ENCODE data around the gene OCLN.
A peak's percentile ranks its signal among the peaks of the same experiment; 100 is the strongest.
"Not testable (repeated sequence)": the region's sequence is repeated elsewhere in the genome, so short reads cannot be mapped to it uniquely, and the experiment has no call there.

OCLN gene, protein sequence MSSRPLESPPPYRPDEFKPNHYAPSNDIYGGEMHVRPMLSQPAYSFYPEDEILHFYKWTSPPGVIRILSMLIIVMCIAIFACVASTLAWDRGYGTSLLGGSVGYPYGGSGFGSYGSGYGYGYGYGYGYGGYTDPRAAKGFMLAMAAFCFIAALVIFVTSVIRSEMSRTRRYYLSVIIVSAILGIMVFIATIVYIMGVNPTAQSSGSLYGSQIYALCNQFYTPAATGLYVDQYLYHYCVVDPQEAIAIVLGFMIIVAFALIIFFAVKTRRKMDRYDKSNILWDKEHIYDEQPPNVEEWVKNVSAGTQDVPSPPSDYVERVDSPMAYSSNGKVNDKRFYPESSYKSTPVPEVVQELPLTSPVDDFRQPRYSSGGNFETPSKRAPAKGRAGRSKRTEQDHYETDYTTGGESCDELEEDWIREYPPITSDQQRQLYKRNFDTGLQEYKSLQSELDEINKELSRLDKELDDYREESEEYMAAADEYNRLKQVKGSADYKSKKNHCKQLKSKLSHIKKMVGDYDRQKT

DNA sequence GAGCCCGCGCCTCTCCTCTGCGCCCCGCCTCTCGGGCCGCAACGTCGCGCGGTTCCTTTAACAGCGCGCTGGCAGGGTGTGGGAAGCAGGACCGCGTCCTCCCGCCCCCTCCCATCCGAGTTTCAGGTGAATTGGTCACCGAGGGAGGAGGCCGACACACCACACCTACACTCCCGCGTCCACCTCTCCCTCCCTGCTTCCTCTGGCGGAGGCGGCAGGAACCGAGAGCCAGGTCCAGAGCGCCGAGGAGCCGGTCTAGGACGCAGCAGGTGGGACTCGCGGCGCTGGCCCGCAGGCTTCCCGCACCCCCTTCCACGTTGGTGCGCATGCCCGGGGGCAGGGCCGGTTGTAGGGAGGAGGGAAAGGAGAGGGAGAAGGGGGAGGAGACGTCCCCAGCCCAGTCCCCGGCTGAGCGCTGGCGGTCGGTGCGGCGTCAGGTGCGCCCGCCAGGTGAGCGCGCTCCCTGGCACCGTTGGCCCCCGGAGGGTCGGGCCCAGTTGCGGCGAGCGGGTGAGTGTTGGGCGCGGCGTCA lies at the start of gene OCLN:
OCLN (plus strand) TSS at position 400 of the 532 bp plus-strand sequence. CDS start 11,455 bp downstream, outside the sequence.
- no peaks in the 10 kb centered on the region for H3K9me3 ChIP-seq (ENCODE audit: control insufficient read depth, insufficient read depth, low read length)
- peak within 1 kb of the TSS; percentile 92 for H3K9ac ChIP-seq (ENCODE audit: low read depth, low read length)
- H3K27me3 ChIP-seq (ENCODE audit: control insufficient read depth, insufficient read depth, low read length): peaks cover 2% of the 10 kb centered on the region
- H3K4me1 ChIP-seq (ENCODE audit: control insufficient read depth, insufficient read depth, low read length): peaks cover 19% of the 10 kb centered on the region
- peak within 1 kb of the TSS; percentile 70 for H3K4me3 ChIP-seq (ENCODE audit: low read depth, low read length)
- no peaks in the 10 kb centered on the region for H3K36me3 ChIP-seq (ENCODE audit: control insufficient read depth, insufficient read depth, low read length)

DNA sequence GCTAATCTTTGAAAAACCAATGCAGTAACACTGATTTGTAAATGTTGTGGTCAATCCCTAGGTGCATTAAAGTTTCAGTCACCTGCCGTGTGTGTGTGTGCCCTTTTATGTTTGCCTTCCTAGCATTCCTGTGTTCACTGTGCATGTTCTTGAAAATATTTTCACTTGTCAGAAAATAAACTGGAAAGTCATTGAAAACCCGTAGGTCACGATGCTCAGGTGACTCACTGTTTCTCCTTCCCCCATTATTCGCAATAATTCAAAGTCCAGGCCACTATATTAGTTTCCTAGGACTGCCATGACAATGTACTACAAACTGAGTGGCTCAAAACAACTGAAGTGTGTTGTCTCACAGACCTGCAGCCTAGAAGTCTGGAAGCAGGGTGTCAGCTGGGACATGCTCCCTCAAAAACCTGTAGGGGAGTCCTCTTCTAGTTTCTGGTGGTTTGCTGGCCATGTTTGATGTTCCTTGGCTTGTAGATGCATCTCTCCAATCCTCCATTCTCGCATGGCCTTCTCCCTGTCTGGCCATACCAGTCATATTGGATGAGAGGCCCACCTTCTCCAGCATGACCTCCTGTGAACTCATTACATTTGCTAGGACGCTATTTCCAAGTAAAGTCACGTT lies 48.3 kb upstream of the OCLN start:
- Histone ChIP-seq H3K4me1 (ENCODE audit: control insufficient read depth, insufficient read depth, low read length) (no peaks in the 10 kb centered on the region), H3K36me3 (ENCODE audit: control insufficient read depth, insufficient read depth, low read length) (no peaks in the 10 kb centered on the region), H3K9ac (ENCODE audit: low read depth, low read length) (no peak overlapping the region), H3K4me3 (ENCODE audit: low read depth, low read length) (no peak overlapping the region), H3K27me3 (ENCODE audit: control insufficient read depth, insufficient read depth, low read length) (no peaks in the 10 kb centered on the region), H3K9me3 (ENCODE audit: control insufficient read depth, insufficient read depth, low read length) (no peaks in the 10 kb centered on the region)

GRCh38 chr5:69449511-69449910 lies 43.1 kb upstream of the OCLN start:
- H3K9me3 ChIP-seq (ENCODE audit: control insufficient read depth, insufficient read depth, low read length): no peaks in the 10 kb centered on the region
- no peak overlapping the region for H3K4me3 ChIP-seq (ENCODE audit: low read depth, low read length)
- H3K9ac ChIP-seq (ENCODE audit: low read depth, low read length): no peak overlapping the region
- peaks cover 3% of the 10 kb centered on the region for H3K4me1 ChIP-seq (ENCODE audit: control insufficient read depth, insufficient read depth, low read length)
- H3K27me3 ChIP-seq (ENCODE audit: control insufficient read depth, insufficient read depth, low read length): no peaks in the 10 kb centered on the region
- no peaks in the 10 kb centered on the region for H3K36me3 ChIP-seq (ENCODE audit: control insufficient read depth, insufficient read depth, low read length)

- H3K9me3 ChIP-seq (ENCODE audit: control insufficient read depth, insufficient read depth, low read length): no peaks in the 10 kb centered on the region
- no peaks in the 10 kb centered on the region for H3K27me3 ChIP-seq (ENCODE audit: control insufficient read depth, insufficient read depth, low read length)
- peaks cover 6% of the 10 kb centered on the region for H3K4me1 ChIP-seq (ENCODE audit: control insufficient read depth, insufficient read depth, low read length)
- H3K36me3 ChIP-seq (ENCODE audit: control insufficient read depth, insufficient read depth, low read length): no peaks in the 10 kb centered on the region
- H3K9ac ChIP-seq (ENCODE audit: low read depth, low read length): no peak overlapping the region
- no peak overlapping the region for H3K4me3 ChIP-seq (ENCODE audit: low read depth, low read length)
Observed at GRCh38 chr5:69450116-69450515, 42.5 kb upstream of the OCLN start.

DNA sequence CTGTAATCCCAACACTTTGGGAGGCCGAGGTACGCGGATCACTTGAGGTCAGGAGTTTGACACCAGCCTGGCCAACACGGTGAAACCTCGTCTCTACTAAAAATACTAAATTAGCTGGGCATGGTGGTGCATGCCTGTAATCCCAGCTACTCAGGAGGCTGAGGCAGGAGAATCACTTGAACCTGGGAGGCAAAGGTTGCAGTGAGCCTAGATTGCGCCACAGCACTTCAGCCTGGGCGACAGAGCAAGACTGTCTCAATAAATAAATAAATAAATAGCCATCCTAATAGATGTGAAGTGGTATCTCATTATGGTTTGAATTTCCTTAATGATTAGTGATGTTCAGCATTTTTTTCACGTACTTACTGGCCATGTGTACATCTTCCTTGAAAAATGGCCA lies 42.1 kb upstream of the OCLN start:
- H3K36me3 ChIP-seq (ENCODE audit: control insufficient read depth, insufficient read depth, low read length); H3K27me3 ChIP-seq (ENCODE audit: control insufficient read depth, insufficient read depth, low read length); H3K9me3 ChIP-seq (ENCODE audit: control insufficient read depth, insufficient read depth, low read length); H3K4me3 ChIP-seq (ENCODE audit: low read depth, low read length); H3K4me1 ChIP-seq (ENCODE audit: control insufficient read depth, insufficient read depth, low read length); H3K9ac ChIP-seq (ENCODE audit: low read depth, low read length): not testable (repeated sequence)

- no peaks in the 10 kb centered on the region for H3K27me3 ChIP-seq (ENCODE audit: control insufficient read depth, insufficient read depth, low read length)
- no peaks in the 10 kb centered on the region for H3K36me3 ChIP-seq (ENCODE audit: control insufficient read depth, insufficient read depth, low read length)
- peaks cover 6% of the 10 kb centered on the region for H3K4me1 ChIP-seq (ENCODE audit: control insufficient read depth, insufficient read depth, low read length)
- no peak overlapping the region for H3K9ac ChIP-seq (ENCODE audit: low read depth, low read length)
- H3K4me3 ChIP-seq (ENCODE audit: low read depth, low read length): no peak overlapping the region
- no peaks in the 10 kb centered on the region for H3K9me3 ChIP-seq (ENCODE audit: control insufficient read depth, insufficient read depth, low read length)
Observed at GRCh38 chr5:69451941-69452647, 40.5 kb upstream of the OCLN start.

DNA sequence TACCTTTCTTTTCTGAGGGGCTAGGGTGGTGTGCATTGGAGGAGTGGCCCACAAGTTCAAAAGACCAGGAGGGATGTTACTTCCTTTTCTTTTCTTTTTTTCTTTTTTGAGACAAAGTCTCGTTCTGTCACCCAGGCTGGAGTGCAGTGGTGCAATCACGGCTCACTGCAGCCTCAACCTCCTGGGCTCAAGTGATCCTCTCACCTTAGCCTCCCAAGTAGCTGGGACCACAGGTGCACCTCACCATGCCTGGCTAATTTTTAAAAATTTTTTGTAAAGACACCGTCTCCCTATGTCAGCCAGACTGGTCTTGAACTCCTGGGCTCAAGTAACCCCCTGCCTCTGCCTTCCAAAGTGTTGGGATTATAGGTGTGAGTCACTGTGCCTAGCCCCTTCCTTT lies 39.1 kb upstream of the OCLN start:
- H3K4me3 ChIP-seq (ENCODE audit: low read depth, low read length); H3K9ac ChIP-seq (ENCODE audit: low read depth, low read length); H3K4me1 ChIP-seq (ENCODE audit: control insufficient read depth, insufficient read depth, low read length); H3K9me3 ChIP-seq (ENCODE audit: control insufficient read depth, insufficient read depth, low read length); H3K36me3 ChIP-seq (ENCODE audit: control insufficient read depth, insufficient read depth, low read length); H3K27me3 ChIP-seq (ENCODE audit: control insufficient read depth, insufficient read depth, low read length): not testable (repeated sequence)

DNA sequence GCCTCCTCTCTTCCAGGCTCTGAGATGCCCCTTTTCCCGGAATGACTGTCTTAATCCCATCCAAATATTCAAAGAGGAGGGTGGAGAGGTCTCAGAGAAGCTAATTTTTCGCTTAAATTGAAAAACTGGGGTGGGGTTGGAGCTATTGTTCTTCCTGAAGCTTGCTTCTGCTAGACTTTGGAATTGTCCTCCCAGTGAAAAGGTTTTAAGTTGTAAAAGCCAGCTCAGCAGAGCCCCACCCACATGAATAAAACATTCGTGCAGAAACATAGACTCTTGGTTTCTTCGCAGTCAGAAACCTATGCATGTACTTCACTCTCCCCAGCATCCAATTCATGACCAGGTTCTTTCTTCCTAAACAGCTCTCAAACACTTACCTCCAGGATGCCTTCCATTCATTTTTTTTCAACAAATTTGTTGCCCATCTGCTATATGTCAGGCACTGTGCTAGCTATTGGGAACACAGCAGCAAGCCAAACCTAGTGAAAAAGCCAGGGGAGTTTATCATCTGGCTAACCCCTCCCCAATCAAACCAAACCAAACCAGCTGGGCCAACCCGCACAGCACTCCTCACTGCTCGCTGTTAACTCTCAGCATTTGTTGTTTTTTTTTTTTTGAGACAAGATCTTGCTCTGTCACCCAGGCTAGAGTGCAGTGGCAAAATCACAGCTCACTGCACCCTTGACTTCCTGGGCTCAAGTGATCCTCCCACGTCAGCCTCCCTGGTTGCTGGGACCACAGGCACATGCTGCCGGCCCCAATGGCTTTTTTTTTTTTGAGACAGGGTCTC lies 37.9 kb upstream of the OCLN start:
- no peak overlapping the region for H3K9ac ChIP-seq (ENCODE audit: low read depth, low read length)
- no peaks in the 10 kb centered on the region for H3K9me3 ChIP-seq (ENCODE audit: control insufficient read depth, insufficient read depth, low read length)
- peaks cover 6% of the 10 kb centered on the region for H3K4me1 ChIP-seq (ENCODE audit: control insufficient read depth, insufficient read depth, low read length)
- no peaks in the 10 kb centered on the region for H3K27me3 ChIP-seq (ENCODE audit: control insufficient read depth, insufficient read depth, low read length)
- no peak overlapping the region for H3K4me3 ChIP-seq (ENCODE audit: low read depth, low read length)
- H3K36me3 ChIP-seq (ENCODE audit: control insufficient read depth, insufficient read depth, low read length): no peaks in the 10 kb centered on the region

GRCh38 chr5:69455428-69455988 lies 37.1 kb upstream of the OCLN start:
- H3K9me3 ChIP-seq (ENCODE audit: control insufficient read depth, insufficient read depth, low read length); H3K9ac ChIP-seq (ENCODE audit: low read depth, low read length); H3K4me1 ChIP-seq (ENCODE audit: control insufficient read depth, insufficient read depth, low read length); H3K27me3 ChIP-seq (ENCODE audit: control insufficient read depth, insufficient read depth, low read length); H3K36me3 ChIP-seq (ENCODE audit: control insufficient read depth, insufficient read depth, low read length); H3K4me3 ChIP-seq (ENCODE audit: low read depth, low read length): not testable (repeated sequence)

- no peaks in the 10 kb centered on the region for H3K27me3 ChIP-seq (ENCODE audit: control insufficient read depth, insufficient read depth, low read length)
- no peak overlapping the region for H3K4me3 ChIP-seq (ENCODE audit: low read depth, low read length)
- no peak overlapping the region for H3K9ac ChIP-seq (ENCODE audit: low read depth, low read length)
- no peaks in the 10 kb centered on the region for H3K36me3 ChIP-seq (ENCODE audit: control insufficient read depth, insufficient read depth, low read length)
- no peaks in the 10 kb centered on the region for H3K4me1 ChIP-seq (ENCODE audit: control insufficient read depth, insufficient read depth, low read length)
- no peaks in the 10 kb centered on the region for H3K9me3 ChIP-seq (ENCODE audit: control insufficient read depth, insufficient read depth, low read length)
Observed at GRCh38 chr5:69462170-69462569, 30.4 kb upstream of the OCLN start.

DNA sequence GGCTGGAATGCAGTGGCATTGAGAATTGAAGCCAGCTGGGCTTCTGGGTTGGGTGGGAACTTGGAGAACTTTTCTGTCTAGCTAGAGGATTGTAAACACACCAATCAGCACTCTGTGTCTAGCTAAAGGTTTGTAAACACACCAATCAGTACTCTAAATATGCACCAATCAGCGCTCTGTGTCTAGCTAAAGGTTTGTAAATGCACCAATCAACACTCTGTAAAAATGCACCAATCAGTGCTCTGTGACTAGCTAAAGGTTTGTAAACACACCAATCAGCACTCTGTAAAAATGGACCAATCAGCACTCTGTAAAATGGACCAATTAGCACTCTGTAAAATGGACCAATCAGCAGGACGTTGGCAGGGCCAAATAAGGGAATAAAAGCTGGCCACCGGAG lies 26.2 kb upstream of the OCLN start:
- not testable (repeated sequence) for H3K4me1 ChIP-seq (ENCODE audit: control insufficient read depth, insufficient read depth, low read length); H3K36me3 ChIP-seq (ENCODE audit: control insufficient read depth, insufficient read depth, low read length); H3K4me3 ChIP-seq (ENCODE audit: low read depth, low read length); H3K9me3 ChIP-seq (ENCODE audit: control insufficient read depth, insufficient read depth, low read length); H3K9ac ChIP-seq (ENCODE audit: low read depth, low read length); H3K27me3 ChIP-seq (ENCODE audit: control insufficient read depth, insufficient read depth, low read length)

Measured in iPS-15b (cell line).